Activated CD4-positive, alpha-beta T cell treated with anti-CD3 and anti-CD28 coated beads, Interleukin-2, amount 50 U/mL, for 16 hours (primary cell): ENCODE measurements around the gene HAPLN2.

Experiments used
- DNase-seq: peaks from one replicate; pipeline ENCODE4 v3.0.0-alpha.2; 2020

Gene HAPLN2

GRCh38 chr1:156664767-156665411 is 45.7 kb downstream of the HAPLN2 start:
- no peak for DNase-seq

DNA sequence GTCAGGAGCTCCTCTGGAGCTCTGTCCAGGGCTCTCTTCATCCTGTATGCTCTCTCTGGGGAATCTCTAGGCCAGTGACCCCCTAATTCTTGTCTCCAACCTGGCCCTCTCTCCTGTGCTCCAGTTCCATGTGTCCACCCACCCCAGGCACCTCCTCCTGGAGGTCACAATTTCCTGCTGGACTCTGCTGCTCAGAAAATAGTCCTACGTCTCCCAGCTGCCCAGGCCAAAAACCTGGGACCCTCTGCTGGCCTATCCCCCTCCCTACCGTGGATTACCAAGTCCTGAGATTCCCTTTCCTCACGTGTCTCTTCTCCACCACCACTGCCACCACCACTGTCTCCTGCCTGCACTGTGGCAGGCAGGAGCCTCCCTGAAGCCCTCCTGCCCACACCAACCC is 46.3 kb downstream of the HAPLN2 start:
- no peak for DNase-seq

GRCh38 chr1:156666862-156667609 is 47.8 kb downstream of the HAPLN2 start:
- DNase-seq, result no peak

DNA sequence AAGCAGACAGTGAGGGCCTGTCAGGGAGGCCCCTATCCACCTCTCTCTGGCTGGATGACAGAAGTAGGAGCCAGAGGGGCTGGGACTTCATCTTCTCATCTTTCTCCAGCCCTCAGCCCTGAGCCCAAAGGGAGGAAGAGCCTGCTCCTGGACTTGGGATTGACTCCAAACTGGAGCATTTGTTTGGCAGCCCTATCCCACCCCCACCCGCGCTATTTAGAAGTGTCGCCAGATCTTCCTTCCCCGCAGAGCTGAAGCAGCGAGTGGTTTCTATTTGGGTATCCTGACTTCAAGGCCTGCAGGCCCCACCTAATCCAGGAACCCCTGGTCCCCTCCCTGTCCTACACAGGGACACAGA is 48.4 kb downstream of the HAPLN2 start:
- no peak for DNase-seq

GRCh38 chr1:156667968-156668709 is 48.9 kb downstream of the HAPLN2 start:
- no peak for DNase-seq

- no peak for DNase-seq
These were observed 49.8 kb downstream of the HAPLN2 start for GRCh38 chr1:156668801-156669637.

GRCh38 chr1:156669794-156670193 is 50.6 kb downstream of the HAPLN2 start:
- no peak for DNase-seq

- no peak for DNase-seq
These were observed 51.1 kb downstream of the HAPLN2 start for GRCh38 chr1:156670359-156670758.

- DNase-seq, result no peak
These were observed 51.6 kb downstream of the HAPLN2 start for GRCh38 chr1:156670791-156671190.

GRCh38 chr1:156671804-156672203 is 52.6 kb downstream of the HAPLN2 start:
- DNase-seq, result no peak

DNA sequence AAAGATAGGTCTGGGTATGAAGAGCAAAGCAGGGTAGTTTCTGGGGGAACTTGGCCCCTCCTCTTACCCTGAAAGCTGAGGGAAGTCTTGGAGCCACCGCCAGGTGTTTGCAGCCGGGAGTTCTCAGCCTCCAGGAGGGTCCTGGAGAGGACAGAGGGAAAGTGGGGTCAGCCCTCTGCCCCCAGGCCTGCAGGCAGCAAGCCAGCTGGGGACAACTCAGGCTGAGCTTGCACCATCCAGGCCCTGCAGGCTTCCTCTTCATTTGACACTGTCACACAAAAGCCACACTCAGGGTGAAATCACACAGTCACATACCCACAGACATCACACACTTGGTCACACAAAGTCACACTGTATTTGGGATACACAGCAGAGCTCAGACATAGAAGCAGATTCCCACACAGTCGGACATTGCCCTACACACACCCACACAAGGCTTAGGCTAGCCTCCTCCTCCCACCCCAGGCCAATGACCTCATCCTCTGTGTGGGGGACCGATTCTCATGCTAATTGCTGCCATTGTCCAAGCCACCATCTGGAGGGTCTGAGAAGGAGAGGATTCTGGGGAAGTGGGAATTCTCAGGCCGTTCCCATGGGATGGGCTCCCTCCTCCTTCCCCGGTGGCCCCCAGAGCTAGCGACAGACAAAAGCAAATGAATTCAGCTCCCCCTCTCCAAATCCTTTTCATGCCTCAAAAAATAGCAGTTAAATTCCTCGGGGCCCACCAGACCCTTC is 54.3 kb downstream of the HAPLN2 start:
- DNase-seq, result no peak
